DMS 273 treated with DMSO at 0.1 percent for 48 hours (cell line): Measurements from ENCODE around the gene MED22.
A peak's percentile ranks its signal among the peaks of the same experiment; 100 is the strongest.

Experiments
- DNase-seq: peaks from one replicate; lab custom pipeline; 2025; lab: John Stamatoyannopoulos, UW

The MED22 gene

GRCh38 chr9:133355881-133356357 is 8.0 kb upstream of the MED22 start:
- DNase-seq = no peak

GRCh38 chr9:133354766-133355165 is 6.8 kb upstream of the MED22 start:
- no peak for DNase-seq

- no peak for DNase-seq
These were observed 5.6 kb upstream of the MED22 start for GRCh38 chr9:133353548-133353947.

- no peak for DNase-seq
These were observed 4.9 kb upstream of the MED22 start for GRCh38 chr9:133352635-133353340.

- DNase-seq = peak; percentile 65
These were observed 4.1 kb upstream of the MED22 start for GRCh38 chr9:133351908-133352634.

- DNase-seq = no peak
These were observed 3.6 kb upstream of the MED22 start for GRCh38 chr9:133351526-133351907.

- no peak for DNase-seq
These were observed 2.2 kb upstream of the MED22 start for GRCh38 chr9:133349965-133350616.

GRCh38 chr9:133348718-133349573 is 1.0 kb upstream of the MED22 start:
- DNase-seq = no peak

GRCh38 chr9:133347515-133347984 is 381 bp downstream of the MED22 start:
- no peak for DNase-seq

GRCh38 chr9:133346021-133346785 is 1.7 kb downstream of the MED22 start:
- DNase-seq = no peak

GRCh38 chr9:133345596-133345995 is 2.3 kb downstream of the MED22 start:
- no peak for DNase-seq

GRCh38 chr9:133344979-133345378 is 3.0 kb downstream of the MED22 start:
- DNase-seq = no peak

GRCh38 chr9:133344071-133344470 is 3.9 kb downstream of the MED22 start:
- no peak for DNase-seq

- DNase-seq = peak; percentile 31
These were observed 5.4 kb downstream of the MED22 start for GRCh38 chr9:133342570-133342969.

- DNase-seq = no peak
These were observed 5.9 kb downstream of the MED22 start for GRCh38 chr9:133342069-133342406.

GRCh38 chr9:133341369-133342068 is 6.4 kb downstream of the MED22 start:
- no peak for DNase-seq

- DNase-seq = no peak
These were observed 7.0 kb downstream of the MED22 start for GRCh38 chr9:133340916-133341315.

GRCh38 chr9:133340256-133340655 is 7.7 kb downstream of the MED22 start:
- no peak for DNase-seq

- DNase-seq = no peak
These were observed 8.3 kb downstream of the MED22 start for GRCh38 chr9:133339641-133340040.

- peak; percentile 68 for DNase-seq
These were observed 11.8 kb downstream of the MED22 start, which contains the start of gene SURF6 for GRCh38 chr9:133335924-133336811. Gene SURF6, minus strand, starts transcription at chr9:133336188. Its CDS starts 56 bp downstream, at chr9:133336132.
